ENCODE results near the gene KIF26B.

DNA sequence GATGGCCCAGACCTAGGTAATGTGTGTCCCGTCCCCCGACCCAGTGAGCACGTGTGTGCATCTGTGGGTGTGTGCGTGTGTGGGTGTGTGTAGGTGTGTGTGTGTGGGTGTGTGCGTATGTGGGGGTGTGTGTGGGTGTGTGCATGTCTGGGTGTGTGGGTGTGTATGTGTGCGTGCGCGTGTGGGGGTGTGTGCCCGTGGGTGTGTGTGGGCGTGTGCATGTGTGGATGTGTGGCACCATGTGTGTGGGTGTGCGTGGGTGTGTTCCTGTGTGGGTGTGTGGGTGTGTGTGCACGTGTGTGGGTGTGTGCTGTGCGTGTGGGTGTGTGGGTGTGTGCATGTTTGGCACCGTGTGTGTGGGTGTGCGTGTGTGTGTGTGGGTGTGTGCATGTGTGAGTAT lies 309.5 kb downstream of the KIF26B start:
- no peak for TF ChIP-seq POLR2A (IDR thresholded peaks at IDR 0.05; ENCODE audit: low read depth, low read length)
- TF ChIP-seq POLR2AphosphoS5 (IDR thresholded peaks at IDR 0.05; ENCODE audit: low read depth, low read length): no peak
- no peak for TF ChIP-seq TAF1 (IDR thresholded peaks at IDR 0.05; ENCODE audit: low read depth, low read length)
- TF ChIP-seq POU2F2 (IDR thresholded peaks at IDR 0.05; ENCODE audit: low read depth, low read length): no peak
